Measurements from ENCODE around the gene APH1B.

The APH1B gene

DNA sequence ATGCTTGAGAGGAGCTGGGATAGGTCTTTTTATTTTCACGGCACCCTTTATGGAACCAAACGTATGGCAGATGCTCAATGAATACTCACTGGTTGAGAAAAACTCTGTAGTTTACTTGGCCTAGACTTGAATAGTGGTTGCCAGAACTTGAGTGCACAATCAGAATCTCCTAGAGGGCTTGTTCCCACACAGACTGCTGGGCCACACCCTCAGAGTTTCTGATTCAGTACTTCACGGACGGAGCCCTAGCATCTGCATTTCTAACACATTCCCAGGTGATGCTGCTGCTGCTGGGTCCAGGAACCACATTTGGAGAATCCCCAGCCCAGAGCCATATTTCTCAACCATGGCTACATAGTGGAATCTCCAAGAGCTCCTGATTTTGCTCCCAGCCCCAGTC lies 79.7 kb downstream of the APH1B start:
- DNase-seq = no peak

DNA sequence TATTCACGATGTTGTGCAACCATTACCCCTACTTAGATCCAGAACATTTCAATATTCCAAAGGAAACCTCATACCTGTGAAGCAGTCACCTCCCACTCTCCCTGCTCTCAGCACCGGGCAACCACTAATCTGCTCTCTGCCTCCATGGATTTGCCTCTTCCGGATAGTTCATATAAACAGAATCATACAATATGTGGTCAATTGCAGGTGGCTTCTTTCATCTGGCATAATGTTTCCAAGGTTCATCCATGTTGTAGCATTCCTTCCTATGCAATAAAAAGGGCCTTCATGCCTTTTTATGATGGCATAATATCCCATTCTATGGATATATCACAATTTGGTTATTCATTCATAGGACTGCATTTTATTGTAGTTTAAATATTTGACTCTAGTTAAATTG lies 80.3 kb downstream of the APH1B start:
- DNase-seq = no peak

DNA sequence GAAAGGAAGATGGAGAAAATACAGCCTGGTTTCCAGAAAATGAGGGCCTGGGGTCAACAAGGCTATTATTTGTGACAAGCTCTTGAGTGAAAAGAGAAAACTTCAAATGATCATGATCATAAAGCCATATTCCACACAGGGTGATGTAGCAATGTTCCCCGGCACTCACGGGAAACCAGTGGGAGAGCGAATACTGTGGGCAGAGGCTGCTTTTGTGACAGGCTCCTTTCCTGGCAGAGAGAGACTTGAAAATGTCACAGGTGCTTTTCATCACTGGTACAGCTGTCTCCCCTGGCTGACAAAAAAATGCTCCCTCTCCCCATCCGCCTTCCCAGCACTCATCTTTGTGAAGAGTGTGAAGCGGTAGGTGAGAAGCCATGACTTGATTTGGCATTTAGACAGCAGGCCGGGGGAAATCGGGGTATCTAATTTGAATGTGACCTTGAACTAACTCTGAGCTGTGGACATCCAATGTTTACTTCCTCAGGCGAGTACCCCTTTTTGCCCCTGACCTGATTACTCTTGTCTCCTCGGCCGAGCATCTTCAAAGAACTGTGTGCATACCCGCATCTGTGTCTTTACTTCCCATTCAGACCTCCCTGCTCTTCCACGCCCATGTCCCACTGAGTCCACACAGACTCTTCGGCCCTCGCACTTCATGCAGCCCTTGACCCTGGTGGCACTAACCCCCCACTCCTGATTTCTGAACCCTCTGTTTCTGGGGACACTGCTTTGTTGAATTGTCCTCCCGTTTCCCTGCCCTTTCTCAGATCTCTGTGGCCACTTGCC lies 81.0 kb downstream of the APH1B start:
- DNase-seq = no peak

All from NCI-H1694 (cell line).